Raji (cell line): Measurements from ENCODE around the gene AFMID.
A peak's percentile ranks its signal among the peaks of the same experiment; 100 is the strongest.

Experiments used
- POLR2A ChIP-seq: IDR thresholded peaks from 2 replicates; pipeline ENCODE4 v1.6.1; 2011; ENCODE audit warnings: low read depth, low read length, control low read depth; ENCODE audit not compliant: insufficient read depth

Gene AFMID

GRCh38 chr17:78185981-78186691, 1.0 kb upstream of the AFMID start:
- no peak for TF ChIP-seq POLR2A

GRCh38 chr17:78196716-78197115, 9.6 kb downstream of the AFMID start:
- TF ChIP-seq POLR2A = no peak

GRCh38 chr17:78197147-78197832, 10.1 kb downstream of the AFMID start:
- TF ChIP-seq POLR2A = no peak

DNA sequence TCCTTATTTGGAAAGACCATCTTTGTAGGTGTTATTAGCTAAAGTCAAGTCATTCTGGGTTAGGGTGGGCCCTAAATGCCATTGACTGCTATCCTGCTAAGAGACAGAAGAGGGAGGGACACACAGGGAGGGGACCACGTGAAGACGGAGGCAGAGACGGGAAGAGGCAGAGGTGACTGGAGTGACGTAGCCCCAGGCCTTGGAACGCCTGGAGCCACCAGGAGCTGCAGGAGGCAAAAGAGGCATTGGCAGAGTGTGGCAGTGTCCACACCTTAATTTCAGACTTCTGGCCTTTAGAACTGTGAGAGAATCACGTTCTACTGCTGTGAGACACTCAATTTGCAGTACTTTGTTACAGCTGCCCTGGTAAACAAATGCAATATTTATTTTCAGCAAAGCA, 13.3 kb downstream of the AFMID start:
- no peak for TF ChIP-seq POLR2A

- TF ChIP-seq POLR2A = no peak
Observed at GRCh38 chr17:78202666-78203065, 15.5 kb downstream of the AFMID start.

GRCh38 chr17:78204387-78205123, 17.4 kb downstream of the AFMID start:
- no peak for TF ChIP-seq POLR2A

DNA sequence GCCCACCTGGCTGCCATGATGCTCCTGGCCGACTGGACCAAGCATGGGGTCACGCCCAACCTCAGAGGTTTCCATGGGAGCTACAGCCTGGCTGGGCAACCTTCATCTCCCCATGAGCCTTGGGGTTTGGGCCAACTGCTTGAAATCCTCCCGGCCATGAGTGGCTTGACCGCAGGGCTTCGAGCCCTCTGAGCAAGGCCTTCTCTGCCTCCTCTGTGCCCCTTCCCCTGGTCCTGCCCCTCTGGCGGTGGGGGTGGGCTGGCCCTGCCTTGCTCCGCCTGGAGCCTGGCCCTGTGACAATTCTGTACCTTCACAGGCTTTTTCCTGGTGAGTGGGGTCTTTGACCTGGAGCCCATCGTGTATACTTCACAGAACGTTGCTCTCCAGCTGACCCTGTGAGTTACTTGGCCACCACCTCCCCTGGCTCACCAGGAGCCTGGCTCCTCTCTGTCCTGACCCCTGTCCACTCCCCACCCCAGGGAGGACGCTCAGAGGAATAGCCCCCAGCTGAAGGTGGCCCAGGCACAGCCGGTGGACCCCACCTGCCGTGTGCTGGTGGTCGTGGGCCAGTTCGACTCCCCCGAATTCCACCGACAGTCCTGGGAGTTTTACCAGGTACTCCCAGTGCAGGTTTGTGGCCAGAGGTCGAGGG, 18.1 kb downstream of the AFMID start:
- TF ChIP-seq POLR2A = no peak

DNA sequence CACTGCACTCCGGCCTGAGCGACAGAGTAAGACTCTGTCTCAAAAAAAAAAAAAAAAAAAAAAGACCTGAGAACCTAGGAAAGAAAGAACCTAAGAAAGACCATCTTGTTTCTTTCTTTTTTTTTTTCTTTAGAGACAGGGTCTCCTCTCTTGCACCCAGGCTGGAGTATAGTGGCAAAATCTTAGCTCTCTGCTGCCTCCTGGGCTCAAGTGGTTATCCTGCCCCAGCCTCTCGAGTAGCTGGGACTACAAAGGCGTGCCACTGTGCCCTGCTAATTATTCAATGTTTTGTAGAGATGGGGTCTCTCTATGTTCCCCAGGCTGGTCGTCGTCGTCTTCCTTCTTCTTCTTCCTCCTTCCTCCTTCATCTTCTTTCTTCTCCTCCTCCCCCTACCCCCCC, 19.1 kb downstream of the AFMID start:
- TF ChIP-seq POLR2A = no peak

DNA sequence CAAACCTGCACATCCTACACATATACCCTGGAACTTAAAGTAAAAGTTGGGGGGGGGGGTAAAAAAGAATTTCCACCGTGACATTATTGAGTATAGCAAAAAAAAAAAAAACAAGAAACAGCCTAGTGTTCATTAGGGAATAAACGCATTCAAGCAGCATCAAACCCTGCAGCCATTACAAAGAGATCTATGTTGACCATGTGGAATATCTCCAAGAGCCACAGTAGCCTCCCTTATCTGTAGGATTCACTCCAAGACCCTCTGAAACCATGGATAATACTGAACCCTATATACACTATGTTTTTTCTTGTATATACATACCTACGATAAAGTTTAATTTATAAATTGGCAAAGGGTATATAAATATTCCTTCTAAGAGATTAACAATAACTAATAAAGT, 21.3 kb downstream of the AFMID start:
- TF ChIP-seq POLR2A = no peak

DNA sequence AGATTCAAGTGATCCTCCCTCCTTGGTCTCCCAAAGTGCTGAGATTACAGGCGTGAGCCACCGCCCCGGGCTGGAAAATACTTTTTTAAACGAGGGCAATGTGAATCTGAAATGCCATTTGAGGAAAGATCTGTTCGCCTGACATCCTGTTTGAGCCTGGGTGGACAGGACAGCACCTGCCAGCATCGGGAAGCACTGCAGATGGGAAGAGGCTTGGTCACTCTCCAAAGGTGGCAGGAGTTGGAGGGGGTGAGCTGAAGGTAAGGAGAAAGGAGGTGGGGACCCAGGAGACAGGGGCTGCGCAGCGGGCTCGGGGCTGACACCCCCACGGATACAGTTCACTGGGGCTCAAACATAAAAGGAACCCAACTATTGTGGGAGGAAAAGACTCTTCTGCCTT, 22.9 kb downstream of the AFMID start:
- no peak for TF ChIP-seq POLR2A

- TF ChIP-seq POLR2A = no peak
Observed at GRCh38 chr17:78211032-78211431, 23.9 kb downstream of the AFMID start.

DNA sequence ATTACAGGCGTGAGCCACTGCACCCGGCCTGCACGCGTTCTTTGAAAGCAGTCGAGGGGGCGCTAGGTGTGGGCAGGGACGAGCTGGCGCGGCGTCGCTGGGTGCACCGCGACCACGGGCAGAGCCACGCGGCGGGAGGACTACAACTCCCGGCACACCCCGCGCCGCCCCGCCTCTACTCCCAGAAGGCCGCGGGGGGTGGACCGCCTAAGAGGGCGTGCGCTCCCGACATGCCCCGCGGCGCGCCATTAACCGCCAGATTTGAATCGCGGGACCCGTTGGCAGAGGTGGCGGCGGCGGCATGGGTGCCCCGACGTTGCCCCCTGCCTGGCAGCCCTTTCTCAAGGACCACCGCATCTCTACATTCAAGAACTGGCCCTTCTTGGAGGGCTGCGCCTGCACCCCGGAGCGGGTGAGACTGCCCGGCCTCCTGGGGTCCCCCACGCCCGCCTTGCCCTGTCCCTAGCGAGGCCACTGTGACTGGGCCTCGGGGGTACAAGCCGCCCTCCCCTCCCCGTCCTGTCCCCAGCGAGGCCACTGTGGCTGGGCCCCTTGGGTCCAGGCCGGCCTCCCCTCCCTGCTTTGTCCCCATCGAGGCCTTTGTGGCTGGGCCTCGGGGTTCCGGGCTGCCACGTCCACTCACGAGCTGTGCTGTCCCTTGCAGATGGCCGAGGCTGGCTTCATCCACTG, 27.0 kb downstream of the AFMID start, which contains the start of gene BIRC5:
BIRC5 (plus strand) TSS at position 238 of the 690 bp plus-strand sequence; CDS start at position 302, 64 bp downstream.
- TF ChIP-seq POLR2A = peak; percentile 72

DNA sequence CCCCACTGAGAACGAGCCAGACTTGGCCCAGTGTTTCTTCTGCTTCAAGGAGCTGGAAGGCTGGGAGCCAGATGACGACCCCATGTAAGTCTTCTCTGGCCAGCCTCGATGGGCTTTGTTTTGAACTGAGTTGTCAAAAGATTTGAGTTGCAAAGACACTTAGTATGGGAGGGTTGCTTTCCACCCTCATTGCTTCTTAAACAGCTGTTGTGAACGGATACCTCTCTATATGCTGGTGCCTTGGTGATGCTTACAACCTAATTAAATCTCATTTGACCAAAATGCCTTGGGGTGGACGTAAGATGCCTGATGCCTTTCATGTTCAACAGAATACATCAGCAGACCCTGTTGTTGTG, 27.5 kb downstream of the AFMID start:
- no peak for TF ChIP-seq POLR2A

- TF ChIP-seq POLR2A = no peak
Observed at GRCh38 chr17:78219396-78220150, 32.4 kb downstream of the AFMID start.
